HEK293 (cell line): ENCODE results near the gene PRMT7.

Experiments used
- TF ChIP-seq, protein P1 (sequence below): fragments of 450-650 bp; formaldehyde crosslinking; IDR thresholded peaks from 2 replicates; pipeline ENCODE4 v1.5.0; 2017; ENCODE audit warnings: missing biosample characterization, missing genetic modification characterization, borderline replicate concordance

PRMT7 gene

GRCh38 chr16:68406458-68407152 lies 95.8 kb downstream of the PRMT7 start (continued):
- TF ChIP-seq, protein P1, sequence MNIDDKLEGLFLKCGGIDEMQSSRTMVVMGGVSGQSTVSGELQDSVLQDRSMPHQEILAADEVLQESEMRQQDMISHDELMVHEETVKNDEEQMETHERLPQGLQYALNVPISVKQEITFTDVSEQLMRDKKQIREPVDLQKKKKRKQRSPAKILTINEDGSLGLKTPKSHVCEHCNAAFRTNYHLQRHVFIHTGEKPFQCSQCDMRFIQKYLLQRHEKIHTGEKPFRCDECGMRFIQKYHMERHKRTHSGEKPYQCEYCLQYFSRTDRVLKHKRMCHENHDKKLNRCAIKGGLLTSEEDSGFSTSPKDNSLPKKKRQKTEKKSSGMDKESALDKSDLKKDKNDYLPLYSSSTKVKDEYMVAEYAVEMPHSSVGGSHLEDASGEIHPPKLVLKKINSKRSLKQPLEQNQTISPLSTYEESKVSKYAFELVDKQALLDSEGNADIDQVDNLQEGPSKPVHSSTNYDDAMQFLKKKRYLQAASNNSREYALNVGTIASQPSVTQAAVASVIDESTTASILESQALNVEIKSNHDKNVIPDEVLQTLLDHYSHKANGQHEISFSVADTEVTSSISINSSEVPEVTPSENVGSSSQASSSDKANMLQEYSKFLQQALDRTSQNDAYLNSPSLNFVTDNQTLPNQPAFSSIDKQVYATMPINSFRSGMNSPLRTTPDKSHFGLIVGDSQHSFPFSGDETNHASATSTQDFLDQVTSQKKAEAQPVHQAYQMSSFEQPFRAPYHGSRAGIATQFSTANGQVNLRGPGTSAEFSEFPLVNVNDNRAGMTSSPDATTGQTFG (tag by site-specific recombination), result no peak
